GM12878 (cell line): ENCODE data around the gene PODXL2. TPM values are rescaled to one million over a fixed set of nuclear protein-coding genes. Genes with fewer than 3 reads are reported as not detected.

ENCODE experiments used
- BACH1 ChIP-seq: fragments of 450-650 bp; IDR thresholded peaks from 2 replicates; pipeline ENCODE4 v1.6.1; 2017; ENCODE audit warnings: mild to moderate bottlenecking, borderline replicate concordance
- CHD4 ChIP-seq: fragments of 200-600 bp; sonication (generic); IDR thresholded peaks from 2 replicates; pipeline ENCODE4 v1.6.1; 2016; ENCODE audit warnings: mild to moderate bottlenecking
- CREB1 ChIP-seq: IDR thresholded peaks from 2 replicates; pipeline ENCODE4 v1.6.1; 2012; ENCODE audit warnings: low read depth, mild to moderate bottlenecking, inconsistent platforms
- DPF2 ChIP-seq: fragments of 450-650 bp; IDR thresholded peaks from 2 replicates; pipeline ENCODE4 v1.6.1; 2017; ENCODE audit warnings: mild to moderate bottlenecking
- E4F1 ChIP-seq: fragments of 450-650 bp; IDR thresholded peaks from 2 replicates; pipeline ENCODE4 v1.6.1; 2018; ENCODE audit warnings: borderline replicate concordance, mild to moderate bottlenecking; ENCODE audit not compliant: partially characterized antibody
- GATAD2B ChIP-seq: fragments of 450-650 bp; conservative IDR thresholded peaks from 2 replicates; pipeline ENCODE4 v1.6.1; 2017; ENCODE audit warnings: low read depth, mild to moderate bottlenecking, moderate library complexity
- HCFC1 ChIP-seq: fragments of 150-350 bp; IDR thresholded peaks from 2 replicates; pipeline ENCODE4 v1.6.1; 2014; ENCODE audit warnings: low read length
- PML ChIP-seq: IDR thresholded peaks from 2 replicates; pipeline ENCODE4 v1.6.1; 2012; ENCODE audit warnings: low read length, inconsistent platforms
- SP1 ChIP-seq: IDR thresholded peaks from one replicate; pipeline ENCODE4 v1.6.1; 2011; ENCODE audit warnings: low read depth, low read length
- WRNIP1 ChIP-seq: IDR thresholded peaks from 2 replicates; pipeline ENCODE4 v1.6.1; 2011; ENCODE audit warnings: low read depth, low read length, improper control_type of control experiment, borderline replicate concordance
- polyA plus RNA-seq, 11 experiments: library from polyadenylated mRNA; depleted of rRNA in 4 of 11; unstranded in 6 of 11; stranded (reverse) in 5 of 11; fragments of >200 nt; fragmentation: Nextera tagmentation in 4 of 11; fragmentation: Illumina TruSeq in 1 of 11; extraction: Ambion mirVana in 4 of 11; extraction: Trizol in 1 of 11; gene quantifications; 1 replicate in 1 of 11; 2 replicates in 10 of 11; pipeline versions ENCODE4 v1.2.1 to v1.2.3, GENCODE V29; 2011 to 2016; ENCODE audit warnings: inconsistent platforms in 2 of 11, missing spikeins in 2 of 11, low read depth in 1 of 11
- total RNA-seq, 4 experiments: library from RNA; depleted of rRNA in 3 of 4; stranded (reverse); fragments of >200 nt in 3 of 4; fragmentation: Illumina TruSeq in 1 of 4; extraction: Trizol in 1 of 4; gene quantifications; 2 replicates each; pipeline versions ENCODE4 v1.2.1 to v1.2.3, GENCODE V29; 2013 to 2021
- TF ChIP-seq, protein P1 (sequence below): IDR thresholded peaks from 2 replicates; pipeline ENCODE4 v1.6.1; 2012; ENCODE audit warnings: low read depth, low read length, improper control_type of control experiment

PODXL2 gene
- total and polyA plus RNA-seq, 10 of the 15 experiments (the other 5 are each of a cell fraction or from before 2014, with no cell fraction given), result 0.03 to 24.4 (median 13.6) TPM; not detected in 2

DNA sequence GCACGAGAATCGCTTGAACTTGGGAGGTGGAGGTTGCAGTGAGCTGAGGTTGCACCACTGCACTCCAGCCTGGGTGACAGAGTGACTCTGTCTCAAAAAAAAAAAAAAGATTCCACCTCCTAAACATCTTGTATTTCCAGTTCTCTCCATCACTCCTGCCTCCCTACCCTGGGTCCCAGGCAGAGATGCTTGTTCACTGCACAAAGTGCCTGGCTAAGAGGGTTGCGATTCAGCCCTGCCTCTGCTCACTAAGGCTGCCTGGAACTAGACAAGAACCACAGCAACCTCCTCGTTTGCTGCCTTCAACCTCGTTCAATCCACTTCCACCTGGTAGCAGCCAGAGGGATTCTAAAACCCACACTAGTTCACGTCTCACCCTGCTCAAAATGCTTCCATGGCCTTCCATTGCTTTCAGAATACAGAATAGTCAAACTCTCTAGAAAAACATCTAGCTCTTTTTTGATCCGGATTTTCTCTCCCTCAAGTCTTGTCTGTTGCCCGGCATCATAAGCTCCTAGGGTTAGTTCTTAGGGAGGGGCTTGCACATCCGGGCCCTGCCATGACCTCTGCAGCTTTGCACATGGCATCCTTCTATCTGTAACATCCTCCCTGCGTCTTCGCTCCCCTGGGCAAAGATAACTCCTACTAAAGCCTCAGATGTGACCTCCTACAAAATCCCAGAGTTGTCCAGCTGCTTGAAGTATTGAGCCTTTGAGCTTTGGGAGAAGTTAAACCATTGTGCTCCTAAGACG, 31.8 kb upstream of the PODXL2 start (continued):
- TF ChIP-seq E4F1, result no peak
- peak; percentile 30; the same call in 1 of the 2 replicates for TF ChIP-seq PML
- no peak for TF ChIP-seq HCFC1
- TF ChIP-seq, protein P1, sequence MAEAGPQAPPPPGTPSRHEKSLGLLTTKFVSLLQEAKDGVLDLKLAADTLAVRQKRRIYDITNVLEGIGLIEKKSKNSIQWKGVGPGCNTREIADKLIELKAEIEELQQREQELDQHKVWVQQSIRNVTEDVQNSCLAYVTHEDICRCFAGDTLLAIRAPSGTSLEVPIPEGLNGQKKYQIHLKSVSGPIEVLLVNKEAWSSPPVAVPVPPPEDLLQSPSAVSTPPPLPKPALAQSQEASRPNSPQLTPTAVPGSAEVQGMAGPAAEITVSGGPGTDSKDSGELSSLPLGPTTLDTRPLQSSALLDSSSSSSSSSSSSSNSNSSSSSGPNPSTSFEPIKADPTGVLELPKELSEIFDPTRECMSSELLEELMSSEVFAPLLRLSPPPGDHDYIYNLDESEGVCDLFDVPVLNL, result no peak
- no peak for TF ChIP-seq WRNIP1
- TF ChIP-seq BACH1, result 0 out of 2 replicates have a peak, but pooled peaks have one; percentile 12
- no peak for TF ChIP-seq GATAD2B
- no peak for TF ChIP-seq SP1
- TF ChIP-seq CREB1, result 0 out of 2 replicates have a peak, but pooled peaks have one; percentile 4
- no peak for TF ChIP-seq CHD4
- no peak for TF ChIP-seq DPF2
